GM18861 (cell line): Measurements from ENCODE around the gene DENND1A.
A peak's percentile ranks its signal among the peaks of the same experiment; 100 is the strongest.

Experiments
- ATAC-seq: cut with Tn5 transposase; IDR thresholded peaks from one replicate; pipeline ENCODE4 v1.9.1; 2021; ENCODE audit not compliant: unreplicated experiment

DENND1A gene

DNA sequence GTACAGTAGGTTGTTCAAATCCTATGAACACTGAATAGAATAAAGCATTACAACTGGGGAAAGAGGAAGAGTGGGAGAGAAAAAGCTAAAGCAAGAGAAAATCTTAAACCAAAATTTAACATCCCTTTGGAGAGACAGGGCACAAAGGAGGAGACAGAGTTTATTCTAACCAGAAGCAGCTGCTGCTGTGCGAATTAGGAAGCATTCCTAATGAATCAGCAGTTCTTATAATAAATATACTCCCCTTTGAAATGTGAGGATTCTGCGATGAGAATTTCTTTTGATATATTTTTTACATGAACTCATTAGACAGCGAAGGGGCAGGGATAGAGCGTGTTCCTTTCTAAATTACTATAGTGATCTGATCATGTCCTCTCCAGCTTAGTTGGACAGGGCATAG, 233.4 kb downstream of the DENND1A start:
- no peak for ATAC-seq

DNA sequence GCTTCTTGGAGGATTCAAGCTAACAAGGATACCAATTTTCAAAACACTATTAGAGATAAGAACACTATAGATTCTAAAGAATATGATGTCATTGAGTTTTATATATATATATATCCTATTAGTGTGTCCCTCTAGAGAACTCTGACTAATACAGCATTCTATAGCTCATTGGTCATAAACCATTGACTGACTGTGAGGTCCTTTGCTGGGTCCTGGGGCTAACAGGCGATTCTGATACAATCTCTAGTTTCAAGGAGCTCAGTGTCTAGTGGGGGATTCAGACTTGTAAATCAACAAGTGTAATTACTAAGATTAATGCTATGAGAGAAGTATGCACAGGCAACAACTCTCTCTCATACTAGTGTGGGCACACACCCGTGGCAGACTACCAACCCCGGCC, 234.5 kb downstream of the DENND1A start:
- no peak for ATAC-seq

DNA sequence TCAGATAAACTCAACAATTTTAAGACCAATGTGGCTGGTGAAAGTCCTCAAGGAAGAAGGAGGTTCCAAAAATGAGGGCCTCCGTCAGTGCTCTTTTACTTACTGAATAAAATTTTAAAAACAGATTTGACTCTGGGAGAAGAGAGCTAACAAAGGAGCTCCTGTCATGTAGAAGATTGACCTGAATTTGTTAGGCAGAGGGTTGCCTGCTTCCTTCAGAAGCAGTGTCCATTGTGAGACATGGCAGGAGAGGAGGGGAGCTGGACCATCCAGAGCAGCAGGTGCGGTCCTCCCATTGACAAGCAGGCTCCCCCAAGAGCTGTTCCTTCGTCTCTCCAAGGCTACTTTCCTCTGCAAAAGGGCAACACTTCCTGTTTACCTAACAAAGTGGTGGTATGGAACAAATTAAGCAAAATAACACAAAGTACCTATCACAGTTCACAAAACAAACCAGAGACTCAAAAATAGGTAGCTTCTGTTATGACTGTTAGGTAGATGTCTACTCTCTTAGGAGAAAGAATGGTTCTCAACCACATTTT, 238.1 kb downstream of the DENND1A start:
- ATAC-seq = no peak

DNA sequence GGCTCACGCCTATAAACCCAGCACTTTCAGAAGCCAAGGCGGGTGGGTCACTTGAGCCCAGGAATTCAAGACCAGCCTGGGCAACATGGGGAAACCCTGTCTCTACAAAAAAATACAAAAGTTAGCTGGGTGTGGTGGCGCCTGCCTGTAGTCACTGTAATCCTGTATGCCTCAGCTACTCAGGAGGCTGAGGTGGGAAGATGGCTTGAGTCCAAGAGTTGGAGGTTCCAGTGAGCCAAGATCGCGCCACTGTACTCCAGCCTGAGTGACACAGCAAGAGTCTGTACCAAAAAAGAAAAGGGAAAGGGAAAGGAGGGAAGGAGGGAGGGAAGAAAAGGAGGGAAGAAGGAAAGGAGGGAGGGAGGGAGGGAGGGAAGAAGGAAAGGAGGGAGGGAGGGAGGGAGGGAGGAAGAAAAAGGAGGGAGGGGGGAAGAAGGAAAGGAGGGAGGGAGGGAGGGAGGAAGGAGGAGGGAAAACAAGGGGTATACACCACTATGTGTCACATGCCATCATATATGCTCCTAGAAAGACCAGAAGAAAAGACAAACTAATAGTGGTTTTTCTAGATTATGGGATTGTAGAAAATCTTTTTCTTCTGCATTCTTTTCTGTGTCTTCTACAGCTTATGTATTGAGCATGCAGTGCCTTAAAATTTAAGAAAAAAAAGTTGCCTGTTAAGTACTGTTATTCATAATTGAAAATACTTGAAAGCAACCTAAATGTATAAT, 240.1 kb downstream of the DENND1A start:
- ATAC-seq = no peak

GRCh38 chr9:123687246-123687751, 242.6 kb downstream of the DENND1A start:
- ATAC-seq = no peak

DNA sequence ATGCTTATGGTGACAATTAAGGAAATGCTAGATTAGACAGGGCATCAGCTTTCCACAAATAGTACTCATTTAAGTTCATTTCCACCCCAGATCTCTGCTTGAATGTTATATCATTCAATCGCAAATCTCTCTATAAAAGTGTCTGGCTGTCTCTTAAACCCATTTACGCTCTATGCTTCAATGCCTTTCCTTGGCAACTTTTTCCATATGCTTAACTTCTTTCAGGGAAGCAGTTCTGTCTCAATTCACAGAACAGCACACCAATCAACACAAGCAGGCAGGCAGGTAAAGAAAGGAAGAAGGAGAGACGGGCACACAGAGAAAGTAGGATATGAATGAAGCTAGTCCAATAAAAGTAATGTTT, 243.1 kb downstream of the DENND1A start:
- no peak for ATAC-seq

- ATAC-seq = no peak
Measured at GRCh38 chr9:123686131-123686828, 243.6 kb downstream of the DENND1A start.

- no peak for ATAC-seq
Measured at GRCh38 chr9:123685489-123686083, 244.3 kb downstream of the DENND1A start.

- no peak for ATAC-seq
Measured at GRCh38 chr9:123684393-123685149, 245.4 kb downstream of the DENND1A start.

GRCh38 chr9:123682746-123683145, 247.2 kb downstream of the DENND1A start:
- no peak for ATAC-seq

- no peak for ATAC-seq
Measured at GRCh38 chr9:123680352-123680751, 249.6 kb downstream of the DENND1A start.

GRCh38 chr9:123679330-123679987, 250.5 kb downstream of the DENND1A start:
- peak; percentile 90 for ATAC-seq

DNA sequence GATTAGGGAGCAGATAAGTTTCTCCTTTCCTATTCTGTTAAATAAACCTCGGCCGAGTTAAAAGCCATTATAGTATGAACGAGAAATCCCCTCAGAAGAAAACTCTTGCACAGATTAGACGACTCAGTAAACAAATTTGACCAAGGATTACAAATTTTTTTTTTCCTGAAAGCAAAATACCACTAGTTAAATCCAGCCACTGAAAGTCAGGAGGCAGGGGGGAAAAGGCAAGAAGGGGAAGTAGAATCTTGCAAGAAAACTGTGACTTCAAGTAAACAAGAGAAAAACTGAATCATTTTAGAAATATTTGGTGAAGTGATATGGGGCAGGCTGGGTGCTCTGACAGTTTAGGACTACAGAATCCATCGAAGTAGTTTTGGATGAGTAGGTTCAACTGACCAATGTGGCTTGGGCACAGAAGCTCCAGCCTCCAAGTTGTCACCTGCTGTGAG, 251.0 kb downstream of the DENND1A start:
- ATAC-seq = no peak

GRCh38 chr9:123678038-123678877, 251.7 kb downstream of the DENND1A start:
- no peak for ATAC-seq

DNA sequence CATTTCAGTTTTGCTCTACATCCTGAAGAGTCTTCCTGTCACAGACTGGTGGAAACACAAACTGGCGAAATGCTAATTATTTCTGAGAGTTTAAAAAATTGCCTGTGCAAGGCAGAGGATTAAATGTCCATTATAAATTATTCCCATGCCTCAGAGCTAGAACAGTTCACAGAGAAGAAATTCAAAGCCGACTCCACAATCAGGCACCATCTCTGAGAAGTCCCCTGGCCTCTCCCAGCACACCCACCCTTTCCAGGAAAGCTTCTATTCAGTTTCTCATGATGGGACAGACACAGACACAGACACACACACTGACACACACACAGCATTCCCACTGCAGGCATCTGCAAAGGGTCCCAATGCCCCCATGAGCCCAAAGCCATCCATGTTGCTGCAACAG, 253.1 kb downstream of the DENND1A start:
- no peak for ATAC-seq

GRCh38 chr9:123669346-123669745, 260.6 kb downstream of the DENND1A start:
- ATAC-seq = no peak

DNA sequence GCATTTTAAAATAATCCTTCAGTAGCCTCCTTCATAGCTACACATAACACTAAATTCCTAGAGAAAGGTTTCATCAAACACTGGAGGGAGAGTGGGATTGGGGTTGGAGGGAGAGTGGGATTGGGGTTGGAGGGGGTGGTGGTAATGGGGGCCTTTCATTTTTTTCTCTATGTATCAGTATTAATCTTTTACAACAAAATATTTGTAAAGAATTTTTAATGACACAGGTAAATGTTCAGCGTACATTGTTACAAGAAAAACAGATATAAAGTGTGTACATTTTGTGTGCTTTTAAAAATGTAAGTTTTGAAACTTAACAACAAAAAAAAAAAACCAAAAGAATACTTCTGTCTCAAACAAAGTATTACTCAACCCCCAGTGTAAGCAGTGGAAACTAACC, 266.4 kb downstream of the DENND1A start:
- no peak for ATAC-seq

DNA sequence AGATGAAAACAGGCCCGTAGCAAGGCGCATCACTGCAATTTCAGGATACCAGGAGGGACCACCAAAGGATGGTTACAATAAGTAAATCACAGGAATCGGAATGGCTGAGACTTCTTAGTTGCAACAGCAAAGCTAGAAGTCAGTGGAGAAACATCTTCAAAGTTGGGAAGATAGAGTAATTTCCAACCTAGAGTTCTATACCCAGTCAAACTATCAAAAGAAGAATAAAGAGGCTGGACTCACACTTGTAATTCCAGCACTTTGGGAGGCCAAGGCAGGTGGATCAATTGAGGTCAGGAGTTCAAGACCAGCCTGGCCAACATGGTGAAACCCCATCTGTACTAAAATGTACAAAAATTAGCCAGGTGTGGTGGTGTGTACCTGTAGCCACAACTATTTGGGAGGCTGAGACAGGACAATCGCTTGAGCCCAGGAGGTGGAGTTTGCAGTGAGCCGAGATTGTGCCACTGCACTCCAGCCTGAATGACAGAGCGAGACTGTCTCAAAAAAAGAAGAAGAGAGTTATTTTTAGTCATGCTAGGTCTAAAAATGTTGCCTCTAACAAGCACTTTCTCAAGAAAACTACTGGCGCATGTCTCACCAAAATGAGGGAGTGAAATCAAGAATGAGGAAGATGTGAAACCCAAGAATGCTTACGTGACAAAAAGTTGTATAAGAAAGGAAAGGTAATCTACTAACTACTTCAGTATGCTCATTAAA, 267.7 kb downstream of the DENND1A start:
- ATAC-seq = no peak
